PC-9 (cell line): Measurements from ENCODE around the gene TMEFF2. TPM values are rescaled to one million over a fixed set of nuclear protein-coding genes. Genes with fewer than 3 reads are reported as not detected.

Source experiments
- BruUV-seq: library from RNA; stranded (reverse); fragments of 400-500 nt; replicated peaks from 2 replicates; lab custom pipeline; 2021; lab: Mats Ljungman, UMichigan
- CTCF ChIA-PET: fragments of 300-600 bp; sonication (Branson Sonifier 250); formaldehyde crosslinking; loops from one replicate; lab custom pipeline; 2022; ENCODE audit warnings: antibody characterized with exemption; lab: Charles Lee
- POLR2A ChIA-PET: fragments of 300-600 bp; sonication (Branson Sonifier 250); formaldehyde crosslinking; loops from one replicate; lab custom pipeline; 2022; ENCODE audit warnings: antibody characterized with exemption; ENCODE audit not compliant: unreplicated experiment; lab: Charles Lee
- DNase-seq, 2 experiments: peaks; one replicate each; pipeline versions ENCODE4 v3.0.0 to v3.0.0-alpha.2; 2015 to 2022; ENCODE audit warnings: mixed read lengths in 1 of 2
- H2AFZ ChIP-seq: fragments of 200-600 bp; sonication (generic); 2 replicates; pipeline ENCODE4 v1.8.1; 2017; ENCODE audit warnings: antibody characterized with exemption
- H3F3A ChIP-seq: fragments of 200-600 bp; sonication (generic); 2 replicates; pipeline ENCODE4 v1.8.1; 2017; ENCODE audit warnings: antibody characterized with exemption, mild to moderate bottlenecking, low read depth; ENCODE audit not compliant: insufficient read depth
- H3K27ac ChIP-seq: fragments of 200-600 bp; sonication (generic); 2 replicates; pipeline ENCODE4 v1.6.1; 2016; ENCODE audit warnings: mixed run types
- H3K27me3 ChIP-seq: fragments of 200-600 bp; sonication (generic); 2 replicates; pipeline ENCODE4 v1.6.1; 2016; ENCODE audit warnings: low read depth, mixed run types; ENCODE audit not compliant: insufficient read depth
- H3K36me3 ChIP-seq: fragments of 200-600 bp; sonication (generic); 2 replicates; pipeline ENCODE4 v1.6.1; 2016; ENCODE audit warnings: low read depth, mixed run types
- H3K4me1 ChIP-seq: fragments of 200-600 bp; sonication (generic); replicated peaks from 2 replicates; pipeline ENCODE4 v1.6.1; 2016; ENCODE audit warnings: mixed run types; ENCODE audit not compliant: insufficient read depth
- H3K4me2 ChIP-seq: fragments of 200-600 bp; sonication (generic); 2 replicates; pipeline ENCODE4 v1.6.1; 2017; ENCODE audit warnings: mixed run types
- H3K4me3 ChIP-seq: fragments of 200-600 bp; sonication (generic); 2 replicates; pipeline ENCODE4 v1.6.1; 2016; ENCODE audit warnings: mixed run types
- H3K79me2 ChIP-seq: fragments of 200-600 bp; sonication (generic); 2 replicates; pipeline ENCODE4 v1.6.1; 2017; ENCODE audit warnings: low read depth, mixed run types
- H3K9me2 ChIP-seq: fragments of 200-600 bp; sonication (generic); 2 replicates; pipeline ENCODE4 v1.8.1; 2017; ENCODE audit warnings: mild to moderate bottlenecking; ENCODE audit not compliant: insufficient read depth
- H3K9me3 ChIP-seq: fragments of 200-600 bp; sonication (generic); 2 replicates; pipeline ENCODE4 v1.8.1; 2016; ENCODE audit warnings: low read depth; ENCODE audit not compliant: insufficient read depth
- H4K20me1 ChIP-seq: fragments of 200-600 bp; sonication (generic); 2 replicates; pipeline ENCODE4 v1.8.1; 2017; ENCODE audit not compliant: insufficient read depth
- CTCF ChIP-seq: fragments of 200-600 bp; sonication (generic); conservative IDR thresholded peaks from 2 replicates; pipeline ENCODE4 v1.6.1; 2017; ENCODE audit warnings: mixed run types, antibody characterized with exemption, mild to moderate bottlenecking, moderate library complexity
- EZH2 ChIP-seq: fragments of 200-600 bp; sonication (generic); IDR thresholded peaks from 2 replicates; pipeline ENCODE4 v1.8.0; 2017; ENCODE audit warnings: antibody characterized with exemption, low read depth
- intact Hi-C: fragments of 100-400 bp; cut with micrococcal nuclease; formaldehyde crosslinking; loops from one replicate; pipeline ENCODE4 v1.10.0; 2022; ENCODE audit not compliant: unreplicated experiment
- total RNA-seq: library from RNA; stranded (reverse); gene quantifications from 2 replicates; pipeline ENCODE4 v1.2.3, GENCODE V29; 2021

Gene TMEFF2
- total RNA-seq, 1 experiment from 2014 or later = not detected

GRCh38 chr2:192218377-192218776 lies 23.6 kb upstream of the TMEFF2 start:
- intact Hi-C loops = no loop called here
- Histone ChIP-seq H2AFZ (no peak overlapping the region), H3K27ac (no peak overlapping the region), H3K4me1 (no peaks in the 10 kb centered on the region), H3K36me3 (no peaks in the 10 kb centered on the region), H3K9me3 (no peaks in the 10 kb centered on the region), H3K79me2 (no peaks in the 10 kb centered on the region), H4K20me1 (no peaks in the 10 kb centered on the region), H3K4me2 (no peak overlapping the region), H3K4me3 (no peak overlapping the region), H3F3A (no peaks in the 10 kb centered on the region), H3K27me3 (no peaks in the 10 kb centered on the region), H3K9me2 (no peaks in the 10 kb centered on the region)
- DNase-seq = no peak
- BruUV-seq = no TSS peak
- TF ChIP-seq EZH2 (no peak), CTCF (no peak)
- POLR2A ChIA-PET = no interaction called here
- CTCF ChIA-PET = no interaction called here

- Histone ChIP-seq H3K27ac (no peak overlapping the region), H2AFZ (no peak overlapping the region), H3K79me2 (no peaks in the 10 kb centered on the region), H3K9me3 (no peaks in the 10 kb centered on the region), H3K4me1 (no peaks in the 10 kb centered on the region), H3K9me2 (no peaks in the 10 kb centered on the region), H3K4me3 (no peak overlapping the region), H3K4me2 (no peak overlapping the region), H3K27me3 (no peaks in the 10 kb centered on the region), H4K20me1 (no peaks in the 10 kb centered on the region), H3F3A (no peaks in the 10 kb centered on the region), H3K36me3 (no peaks in the 10 kb centered on the region)
- no peak for TF ChIP-seq CTCF
- no peak for TF ChIP-seq EZH2
- intact Hi-C loops = no loop called here
- POLR2A ChIA-PET = no interaction called here
- DNase-seq = no peak
- BruUV-seq = no TSS peak
- CTCF ChIA-PET = no interaction called here
Observed at GRCh38 chr2:192216336-192216735, 21.6 kb upstream of the TMEFF2 start.

- Histone ChIP-seq H3K4me3 (no peak overlapping the region), H3K27me3 (no peaks in the 10 kb centered on the region), H3K4me2 (no peak overlapping the region), H3K9me3 (no peaks in the 10 kb centered on the region), H2AFZ (no peak overlapping the region), H3K27ac (no peak overlapping the region), H3K4me1 (no peaks in the 10 kb centered on the region), H3K9me2 (no peaks in the 10 kb centered on the region), H3F3A (no peaks in the 10 kb centered on the region), H3K79me2 (no peaks in the 10 kb centered on the region), H3K36me3 (no peaks in the 10 kb centered on the region), H4K20me1 (no peaks in the 10 kb centered on the region)
- no TSS peak for BruUV-seq
- POLR2A ChIA-PET = no interaction called here
- no peak for TF ChIP-seq EZH2
- TF ChIP-seq CTCF = no peak
- intact Hi-C loops = no loop called here
- CTCF ChIA-PET = no interaction called here
- no peak for DNase-seq
Observed at GRCh38 chr2:192215096-192215877, 20.6 kb upstream of the TMEFF2 start.
